GM12892 (cell line): ENCODE results near the gene NIP7.

ENCODE experiments used
- DNase-seq: peaks from one replicate; pipeline ENCODE4 v3.0.0; 2011; ENCODE audit not compliant: insufficient read length
- FAIRE-seq: peaks from 2 replicates; lab custom pipeline; 2011; peaks lifted over from hg19 to GRCh38; lab: Jason Lieb, UNC
- POLR2A ChIP-seq: IDR thresholded peaks from 2 replicates; pipeline ENCODE4 v1.6.1; 2011; ENCODE audit warnings: low read depth, low read length, control low read depth
- POLR2AphosphoS5 ChIP-seq: IDR thresholded peaks from 2 replicates; pipeline ENCODE4 v1.6.1; 2011; ENCODE audit warnings: low read depth, low read length, control low read depth
- TAF1 ChIP-seq: IDR thresholded peaks from 2 replicates; pipeline ENCODE4 v1.6.1; 2011; ENCODE audit warnings: low read depth, mild to moderate bottlenecking, control low read depth, low read length, borderline replicate concordance

NIP7 gene

GRCh38 chr16:69319826-69320739 is 19.5 kb upstream of the NIP7 start:
- FAIRE-seq, result no peak
- TF ChIP-seq POLR2A, result no peak

DNA sequence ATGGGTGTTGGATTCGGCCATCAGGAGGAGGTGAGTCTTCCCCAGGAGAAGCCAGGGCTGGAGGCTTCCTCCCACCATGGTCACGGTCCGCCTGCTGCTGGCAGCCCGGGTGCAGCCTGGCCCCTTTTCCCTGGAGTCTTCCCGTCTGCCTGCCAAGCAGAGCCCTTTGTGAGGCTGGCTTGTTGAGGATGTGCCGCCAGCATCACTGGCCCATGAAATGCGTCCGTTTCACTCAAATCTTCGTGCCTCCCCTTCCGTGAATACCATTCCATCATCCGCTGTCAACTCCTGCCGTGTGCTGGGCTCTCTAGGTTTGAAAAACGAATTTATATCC is 18.9 kb upstream of the NIP7 start:
- TF ChIP-seq TAF1, result no peak
- TF ChIP-seq POLR2A, result no peak
- TF ChIP-seq POLR2AphosphoS5, result no peak
- no peak for DNase-seq
- FAIRE-seq, result no peak

More at GRCh38 chr16:69319826-69320739, 19.5 kb upstream of the NIP7 start:
- no peak for DNase-seq

DNA sequence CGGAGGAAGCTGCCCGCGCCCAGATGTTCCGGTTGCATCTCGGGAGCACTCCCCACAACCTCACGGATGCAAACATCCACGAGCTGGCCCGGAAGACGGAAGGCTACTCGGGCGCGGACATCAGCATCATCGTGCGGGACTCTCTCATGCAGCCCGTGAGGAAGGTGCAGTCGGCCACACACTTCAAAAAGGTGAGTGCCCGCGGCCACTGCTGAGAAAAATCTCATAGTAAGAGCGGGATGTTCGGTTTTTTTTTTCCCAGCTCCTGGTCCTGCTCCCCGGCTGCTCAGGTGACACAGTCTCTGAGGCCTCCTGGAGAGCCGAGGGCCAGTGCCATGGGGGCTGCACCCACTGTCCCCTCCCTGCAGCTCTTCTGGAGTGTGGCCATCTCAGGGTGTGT is 18.5 kb upstream of the NIP7 start:
- FAIRE-seq, result no peak
- TF ChIP-seq TAF1, result no peak
- no peak for TF ChIP-seq POLR2AphosphoS5
- no peak for TF ChIP-seq POLR2A
- no peak for DNase-seq

DNA sequence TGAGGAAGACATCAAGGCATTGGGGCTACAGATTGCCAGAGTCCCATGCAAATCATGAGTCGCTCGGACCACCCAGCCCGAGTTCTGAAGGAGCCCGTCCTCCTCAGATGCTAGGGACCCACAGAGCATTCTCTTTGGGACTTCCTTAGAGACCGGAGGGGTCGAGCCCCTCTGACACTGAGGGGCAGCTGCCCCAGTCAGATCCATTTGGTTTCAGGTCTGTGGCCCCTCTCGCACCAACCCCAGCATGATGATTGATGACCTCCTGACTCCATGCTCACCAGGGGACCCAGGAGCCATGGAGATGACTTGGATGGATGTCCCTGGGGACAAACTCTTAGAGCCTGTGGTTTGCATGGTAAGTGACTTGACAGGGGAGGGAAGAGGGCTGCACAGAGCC is 17.2 kb upstream of the NIP7 start:
- FAIRE-seq (no peak), DNase-seq (no peak)
- TF ChIP-seq POLR2A (no peak), POLR2AphosphoS5 (no peak), TAF1 (no peak)

DNA sequence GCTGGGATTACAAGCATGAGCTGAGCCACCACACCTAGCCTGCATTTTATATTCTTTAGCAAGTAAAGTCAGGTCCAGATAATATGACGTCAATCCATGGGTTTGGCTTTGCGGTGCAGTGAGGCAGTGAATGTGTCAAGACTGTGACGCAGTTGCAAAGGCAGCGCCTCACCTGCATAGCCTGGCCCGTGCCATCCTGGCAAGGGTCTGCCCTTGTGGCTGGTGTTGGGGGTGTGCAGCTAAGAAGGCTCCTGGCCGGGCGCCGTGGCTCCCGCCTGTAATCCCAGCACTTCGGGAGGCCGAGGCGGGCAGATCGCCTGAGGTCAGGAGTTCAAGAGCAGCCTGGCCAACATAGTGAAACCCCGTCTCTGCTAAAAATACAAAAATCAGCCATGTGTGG is 16.2 kb upstream of the NIP7 start:
- no peak for TF ChIP-seq POLR2A
- no peak for DNase-seq
- FAIRE-seq, result no peak

GRCh38 chr16:69324013-69324531 is 15.5 kb upstream of the NIP7 start:
- TF ChIP-seq POLR2A, result peak; percentile 6; the same call in 1 of the 2 replicates
- no peak for TF ChIP-seq TAF1
- TF ChIP-seq POLR2AphosphoS5, result peak; percentile 42; the same call in 1 of the 2 replicates
- no peak for FAIRE-seq
- DNase-seq, result no peak

- DNase-seq (no peak), FAIRE-seq (no peak)
- peak; percentile 53; the same call in 1 of the 2 replicates for TF ChIP-seq POLR2AphosphoS5
- TF ChIP-seq POLR2A, result no peak
Measured at GRCh38 chr16:69324585-69325253, 14.9 kb upstream of the NIP7 start.

DNA sequence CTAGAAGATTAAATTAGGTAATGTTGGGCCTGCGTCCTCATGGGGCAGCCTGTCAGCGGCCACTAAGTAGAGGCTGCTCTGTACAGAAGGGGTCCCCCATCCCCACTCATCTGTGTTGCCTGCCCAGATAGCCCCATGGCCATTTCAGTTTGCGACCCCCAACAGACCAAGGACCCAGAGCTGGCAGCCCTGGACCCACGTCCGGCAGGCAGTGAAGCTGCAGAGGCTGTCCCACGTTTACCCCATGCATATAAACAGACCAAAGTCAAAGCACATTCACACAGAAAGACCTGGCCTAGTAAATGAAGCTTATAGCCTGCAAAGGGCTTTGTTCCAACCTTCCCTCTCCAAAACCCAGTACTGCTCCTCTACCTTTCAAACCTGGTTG is 13.8 kb upstream of the NIP7 start:
- FAIRE-seq, result no peak
- TF ChIP-seq TAF1 (no peak), POLR2A (no peak), POLR2AphosphoS5 (no peak)

GRCh38 chr16:69326172-69326873 is 13.2 kb upstream of the NIP7 start:
- FAIRE-seq (no peak), DNase-seq (no peak)
- TF ChIP-seq POLR2AphosphoS5 (no peak; the same call in 1 of the 2 replicates), POLR2A (no peak), TAF1 (no peak)

More for the DNA sequence above, 13.8 kb upstream of the NIP7 start:
- DNase-seq, result no peak

DNA sequence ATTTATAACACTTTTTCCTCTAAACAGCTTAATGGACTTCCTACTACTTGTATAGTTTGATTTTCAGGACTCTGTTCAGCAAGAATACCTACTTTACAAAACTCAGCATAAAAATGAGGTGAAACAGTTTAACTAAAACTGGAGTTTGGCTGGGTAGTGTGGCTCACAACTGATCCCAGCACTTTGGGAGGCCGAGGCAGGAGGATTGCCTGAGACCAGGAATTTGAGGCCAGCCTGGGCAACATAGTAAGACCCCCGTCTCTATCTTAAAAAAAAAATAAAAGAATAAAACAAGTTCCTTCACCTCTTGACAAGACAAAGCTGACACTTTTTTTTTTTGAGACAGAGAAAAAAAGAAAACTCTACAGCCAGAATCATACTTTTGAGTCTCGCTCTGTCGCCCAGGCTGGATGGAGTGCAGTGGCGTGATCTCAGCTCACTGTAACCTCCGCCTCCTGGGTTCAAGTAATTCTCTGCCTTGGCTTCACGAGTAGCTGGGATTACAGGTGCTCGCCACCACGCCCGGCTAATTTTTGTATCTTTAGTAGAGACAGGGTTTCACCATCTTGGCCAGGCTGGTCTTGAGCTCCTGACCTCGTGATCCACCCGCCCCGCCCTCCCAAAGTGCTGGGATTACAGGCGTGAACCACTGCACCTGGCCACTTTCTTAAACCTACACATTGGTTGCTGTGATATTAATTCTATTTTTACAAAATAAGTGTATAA is 11.8 kb upstream of the NIP7 start:
- DNase-seq, result no peak
- no peak for TF ChIP-seq POLR2AphosphoS5
- TF ChIP-seq POLR2A, result no peak
- TF ChIP-seq TAF1, result no peak

GRCh38 chr16:69328854-69329316 is 10.7 kb upstream of the NIP7 start:
- TF ChIP-seq POLR2AphosphoS5 (0 out of 2 replicates have a peak, but pooled peaks have one; percentile 9), POLR2A (no peak)
- no peak for DNase-seq
- no peak for FAIRE-seq

More for the DNA sequence above, 11.8 kb upstream of the NIP7 start:
- no peak for FAIRE-seq
